GM21447 (cell line): ENCODE measurements around the gene HOXA2.

Source experiments
- ATAC-seq: cut with Tn5 transposase; IDR thresholded peaks from one replicate; pipeline ENCODE4 v1.9.1; 2021; ENCODE audit not compliant: unreplicated experiment

Gene HOXA2

DNA sequence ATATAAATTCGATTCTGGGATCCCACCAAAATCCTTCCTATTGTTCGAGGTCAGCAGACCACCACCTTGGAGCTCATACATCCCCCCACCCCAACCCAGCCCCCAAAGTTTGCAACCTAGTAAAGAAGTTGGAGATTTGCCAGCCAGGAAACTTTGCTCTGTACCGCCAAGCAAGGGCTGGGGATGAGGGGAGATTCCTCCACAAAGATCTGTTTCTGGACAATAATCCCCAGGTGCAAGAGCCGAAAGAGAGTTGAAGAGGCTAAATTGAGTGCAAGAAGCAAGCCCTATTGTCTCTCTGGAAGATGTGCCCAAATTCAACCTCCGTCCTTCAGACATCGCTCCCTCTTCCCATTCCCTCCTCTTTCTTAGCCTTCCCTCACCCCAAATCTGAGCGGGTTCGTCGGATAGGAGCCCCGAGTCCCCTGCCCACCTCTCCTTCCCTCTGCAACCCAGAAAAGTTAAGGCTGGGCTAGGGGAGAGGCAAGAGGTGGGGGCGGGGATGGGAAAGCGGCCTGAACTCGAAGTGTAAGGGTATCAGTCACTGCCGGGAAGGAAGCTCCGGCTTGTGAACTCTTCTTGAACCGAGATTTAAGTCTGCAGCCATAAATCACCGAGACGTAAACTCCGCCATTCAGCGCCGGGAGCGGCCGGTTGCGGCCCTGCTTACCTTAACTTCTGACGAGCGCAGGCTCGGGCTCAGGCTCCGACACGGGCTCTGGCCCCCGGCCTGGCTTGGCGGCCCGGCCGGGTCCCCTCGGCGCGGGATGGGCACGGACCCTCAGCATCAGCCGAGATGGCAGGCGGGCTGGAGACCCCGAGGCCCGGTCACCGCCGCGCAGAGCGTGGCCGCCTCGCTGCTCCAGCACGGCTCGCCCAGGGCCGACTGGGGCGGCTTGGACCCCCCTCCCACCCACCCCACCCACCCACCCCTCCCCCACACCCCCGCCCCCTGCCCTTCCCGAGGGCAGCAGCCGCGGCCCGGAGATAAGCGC lies 10.8 kb upstream of the HOXA2 start:
- no peak for ATAC-seq

DNA sequence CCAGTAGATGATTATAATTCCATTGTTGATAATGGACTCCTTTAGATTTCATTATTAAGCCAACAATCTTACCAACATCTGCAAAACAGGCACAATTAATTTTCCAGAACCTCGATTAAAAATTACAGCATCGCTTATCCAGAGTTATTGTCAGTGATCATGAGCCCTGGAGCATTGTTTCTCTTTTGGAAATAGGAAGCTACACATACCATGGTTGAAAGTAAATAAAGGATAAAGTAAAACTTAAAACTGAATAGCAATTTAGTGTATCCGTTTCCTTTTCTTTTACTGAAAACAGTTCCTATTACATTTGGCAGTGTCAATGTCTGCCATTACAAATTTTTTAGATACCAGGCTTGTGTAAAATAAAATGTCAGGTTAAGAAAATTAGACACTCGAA lies 9.9 kb upstream of the HOXA2 start:
- ATAC-seq = no peak

DNA sequence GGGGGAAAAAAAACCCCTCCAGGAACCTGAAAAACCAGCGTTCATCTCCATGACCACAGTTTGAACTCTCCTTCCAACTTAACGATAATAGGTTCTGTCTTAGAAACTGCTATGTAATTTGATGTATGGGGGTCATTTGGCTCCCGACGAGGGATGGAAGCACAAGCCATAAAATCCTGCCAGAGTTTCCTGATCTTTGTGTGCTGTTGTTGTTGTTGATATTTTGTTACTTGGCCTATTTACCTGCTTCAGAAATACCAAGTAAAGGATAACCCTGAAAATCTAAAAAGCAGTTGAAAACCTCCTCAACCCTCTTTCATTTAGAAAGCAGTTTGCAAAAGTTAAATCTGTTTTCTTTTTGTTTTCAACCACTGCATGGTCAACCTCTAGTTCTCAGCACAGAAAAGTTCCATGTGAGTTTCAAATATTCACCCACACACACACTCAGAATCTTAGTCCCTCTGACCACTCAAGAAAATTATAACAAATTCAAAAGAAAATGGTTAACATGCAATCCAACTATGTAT lies 9.3 kb upstream of the HOXA2 start:
- no peak for ATAC-seq

DNA sequence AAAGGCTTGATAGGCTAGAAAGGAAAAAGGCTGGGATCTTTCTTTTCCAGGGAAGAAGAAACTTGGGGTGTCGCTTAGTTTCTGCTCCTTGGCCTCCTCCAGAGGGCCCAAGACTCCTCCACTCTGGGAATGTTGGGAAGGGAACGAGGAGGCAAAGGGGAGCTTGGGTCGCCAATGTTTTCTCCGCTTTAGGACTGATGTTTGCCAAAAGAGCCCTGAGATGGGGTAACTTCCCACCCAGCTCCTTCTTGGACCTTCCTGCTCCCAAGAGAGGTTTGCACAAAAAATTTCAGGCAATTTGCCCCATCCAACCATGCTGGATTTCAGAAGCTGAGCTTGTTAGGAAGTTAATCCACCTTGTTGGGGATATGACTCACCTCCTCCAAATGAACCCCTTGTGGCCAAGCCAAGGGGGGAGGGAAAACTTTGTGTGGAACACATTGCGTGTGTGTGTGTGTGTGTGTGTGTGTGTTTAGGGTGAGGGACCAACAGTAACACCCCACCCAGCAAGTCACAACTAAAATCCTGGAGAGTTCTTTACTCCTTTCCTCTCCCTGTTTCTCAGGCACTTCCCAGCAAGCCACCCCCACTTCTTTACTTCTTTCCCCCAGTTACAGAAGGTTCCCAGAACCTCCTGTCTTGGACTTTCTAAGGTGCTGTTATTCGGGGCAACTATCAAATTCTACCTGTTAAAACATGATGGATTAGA lies 8.7 kb upstream of the HOXA2 start:
- ATAC-seq = no peak

DNA sequence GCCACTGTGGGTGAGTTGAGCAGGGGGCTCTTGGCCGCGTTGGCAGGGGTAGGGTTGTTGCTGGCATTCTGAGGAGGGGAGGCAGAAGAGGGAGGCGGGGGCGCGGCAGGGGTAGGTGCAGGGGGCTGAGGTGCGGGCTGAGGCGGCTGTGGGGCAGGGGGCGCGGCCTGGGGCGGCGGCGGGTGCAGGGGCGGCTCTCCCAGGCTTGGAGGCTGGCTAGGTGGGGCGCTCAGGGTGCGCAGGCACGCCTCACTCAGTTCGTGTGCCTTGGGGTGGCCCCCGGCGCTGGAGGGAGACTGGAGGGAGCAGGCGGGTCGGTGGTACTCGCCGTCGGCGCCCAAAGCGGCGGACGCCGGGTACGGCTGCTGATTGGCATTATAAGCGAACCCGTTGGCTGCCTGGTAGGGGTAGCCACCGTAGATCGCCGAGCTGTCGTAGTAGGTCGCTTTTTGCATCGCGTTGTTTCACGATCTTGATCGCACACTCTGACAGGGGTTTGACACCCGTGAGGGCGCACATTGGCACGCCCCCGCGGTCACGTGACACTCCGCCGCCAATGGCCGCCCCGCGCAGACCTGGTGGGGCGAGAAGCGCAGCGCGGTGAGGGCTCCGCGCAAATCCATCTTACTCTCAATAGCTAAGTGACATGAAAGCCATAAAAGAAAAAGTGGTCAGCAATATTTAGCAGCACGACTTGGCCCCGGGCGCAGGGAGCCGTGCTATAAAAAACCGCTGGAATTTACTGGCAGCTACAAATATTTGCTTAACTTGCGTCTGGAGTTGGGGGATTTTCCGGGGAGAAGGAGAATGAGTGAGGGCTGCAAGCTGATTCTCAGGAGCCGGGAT lies 7.9 kb upstream of the HOXA2 start:
- no peak for ATAC-seq

DNA sequence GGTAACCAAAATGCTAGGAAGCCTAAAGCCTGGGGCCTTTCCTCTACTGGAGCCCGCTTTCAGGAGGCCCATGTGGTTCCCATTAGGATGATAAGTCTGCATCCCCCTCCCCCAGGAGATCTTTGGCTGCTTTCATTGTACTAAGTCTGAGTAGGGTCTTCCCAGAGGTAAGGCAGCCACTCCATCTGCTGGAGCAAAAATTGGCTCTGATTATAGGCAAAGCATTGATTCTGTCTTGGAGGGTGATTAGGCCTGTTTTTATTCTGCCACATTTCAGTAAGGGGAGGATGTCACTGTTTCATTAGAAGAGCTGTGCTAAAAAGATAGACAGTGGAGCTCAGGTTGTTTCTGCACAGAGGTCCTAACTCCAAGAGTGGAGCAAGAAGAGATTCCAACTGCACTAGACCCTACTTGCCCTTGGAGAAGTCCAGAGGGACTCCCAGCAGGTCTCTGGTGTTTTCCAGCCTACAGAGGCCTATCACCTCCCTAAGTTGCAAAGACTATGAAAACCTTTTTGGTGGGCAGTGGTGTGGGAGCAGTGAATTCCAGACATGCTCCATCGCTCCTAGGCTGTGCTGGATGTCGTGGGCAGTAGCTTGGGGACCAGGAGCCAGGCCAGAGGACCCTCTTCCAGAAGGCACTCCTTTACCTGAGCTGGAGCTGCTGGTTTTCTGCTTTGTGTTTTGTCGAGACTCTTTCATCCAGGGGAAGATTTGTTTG lies 7.1 kb upstream of the HOXA2 start:
- no peak for ATAC-seq

DNA sequence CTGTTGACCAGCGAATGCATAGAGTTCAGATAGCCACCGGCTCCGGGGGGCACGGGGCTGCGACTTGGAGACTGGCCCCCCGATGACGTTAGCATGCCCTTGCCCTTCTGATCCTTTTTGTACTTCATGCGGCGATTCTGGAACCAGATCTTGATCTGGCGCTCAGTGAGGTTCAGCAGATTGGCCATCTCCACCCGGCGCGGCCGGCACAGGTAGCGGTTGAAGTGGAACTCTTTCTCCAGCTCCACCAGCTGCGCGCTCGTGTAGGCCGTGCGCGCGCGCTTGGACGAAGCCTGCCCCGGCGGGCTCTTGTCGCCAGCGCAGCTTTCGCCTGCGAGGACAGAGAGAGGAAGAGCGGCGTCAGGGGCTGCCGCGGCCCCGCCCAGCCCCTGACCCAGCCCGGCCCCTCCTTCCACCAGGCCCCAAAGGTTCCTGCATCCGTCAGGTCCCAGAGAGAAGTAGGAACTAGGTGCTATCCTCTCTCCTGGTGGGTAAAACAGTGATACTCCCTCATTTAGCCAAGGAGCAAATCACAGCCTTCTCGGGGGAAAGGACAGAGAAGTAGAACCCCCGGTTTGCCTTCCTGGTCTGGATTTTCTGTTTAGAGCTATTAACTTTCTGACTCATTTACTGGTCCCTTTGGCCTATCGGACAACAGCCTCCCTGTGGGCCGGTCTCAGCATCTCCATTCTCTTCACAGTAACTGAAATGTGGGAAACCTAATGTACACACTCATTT lies 6.1 kb upstream of the HOXA2 start:
- ATAC-seq = no peak

DNA sequence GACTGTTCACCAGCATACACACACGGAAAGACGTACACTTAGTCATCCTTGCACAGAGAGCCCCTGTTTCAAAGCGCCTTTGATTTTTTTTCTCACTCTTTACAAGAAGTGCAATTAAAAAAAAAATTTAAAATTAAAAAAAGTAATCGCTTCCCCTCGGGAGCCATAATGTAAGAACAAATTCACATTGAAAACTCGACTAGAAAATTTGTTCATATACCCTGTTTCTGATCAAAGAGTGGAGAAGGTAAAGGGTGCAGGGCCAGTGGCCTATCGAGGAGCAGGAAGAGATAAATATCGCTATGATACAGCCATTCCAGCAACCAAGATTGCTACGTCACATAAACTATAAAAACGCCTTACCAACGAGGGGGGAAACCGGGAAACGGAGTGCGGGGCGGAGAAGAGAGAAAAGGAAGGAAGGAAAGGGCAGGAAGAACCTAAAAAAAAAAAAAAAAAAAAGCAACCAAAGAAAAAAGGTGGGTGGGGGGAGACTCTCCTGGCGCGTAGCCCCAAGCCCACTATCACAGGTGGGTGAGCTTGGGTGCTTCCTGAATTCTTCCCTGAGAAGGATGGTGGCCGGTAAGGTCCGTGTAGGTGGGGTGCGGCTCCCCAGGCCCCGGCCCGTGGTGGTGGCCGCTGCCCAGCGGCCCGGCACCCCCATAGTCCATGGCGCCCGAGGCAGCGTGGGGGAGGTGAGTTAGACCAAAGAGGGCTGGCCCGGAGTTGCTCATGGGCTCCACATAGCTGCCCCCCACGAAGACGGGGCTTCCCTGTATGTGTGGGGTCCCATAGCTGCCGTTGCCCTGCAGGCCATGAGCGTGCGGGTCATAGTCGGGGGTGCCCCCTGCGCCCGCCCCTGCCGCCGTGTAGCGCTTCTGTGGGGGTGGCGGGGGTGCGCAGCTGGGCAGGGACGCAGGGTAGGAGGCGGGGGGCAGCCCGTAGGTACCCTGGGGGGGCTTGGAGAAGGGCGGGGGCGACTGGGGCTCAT lies 5.2 kb upstream of the HOXA2 start:
- ATAC-seq = no peak

DNA sequence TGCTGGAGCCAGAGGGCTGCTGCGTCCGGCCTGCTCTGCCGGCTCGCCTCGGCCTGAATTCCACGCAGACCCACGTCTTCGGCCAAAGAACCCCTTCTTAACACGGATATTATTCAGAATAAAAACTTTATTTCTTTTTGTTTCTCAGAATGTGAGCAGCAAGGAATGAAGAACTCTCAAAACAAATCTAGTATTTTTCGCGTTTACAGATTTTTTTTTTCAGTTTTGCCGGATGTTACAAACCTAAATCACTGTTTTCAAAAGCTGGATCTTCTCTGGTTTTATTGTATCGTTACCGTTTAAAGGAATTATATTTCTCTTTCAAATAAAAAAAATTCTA lies 4.4 kb upstream of the HOXA2 start:
- ATAC-seq = no peak

DNA sequence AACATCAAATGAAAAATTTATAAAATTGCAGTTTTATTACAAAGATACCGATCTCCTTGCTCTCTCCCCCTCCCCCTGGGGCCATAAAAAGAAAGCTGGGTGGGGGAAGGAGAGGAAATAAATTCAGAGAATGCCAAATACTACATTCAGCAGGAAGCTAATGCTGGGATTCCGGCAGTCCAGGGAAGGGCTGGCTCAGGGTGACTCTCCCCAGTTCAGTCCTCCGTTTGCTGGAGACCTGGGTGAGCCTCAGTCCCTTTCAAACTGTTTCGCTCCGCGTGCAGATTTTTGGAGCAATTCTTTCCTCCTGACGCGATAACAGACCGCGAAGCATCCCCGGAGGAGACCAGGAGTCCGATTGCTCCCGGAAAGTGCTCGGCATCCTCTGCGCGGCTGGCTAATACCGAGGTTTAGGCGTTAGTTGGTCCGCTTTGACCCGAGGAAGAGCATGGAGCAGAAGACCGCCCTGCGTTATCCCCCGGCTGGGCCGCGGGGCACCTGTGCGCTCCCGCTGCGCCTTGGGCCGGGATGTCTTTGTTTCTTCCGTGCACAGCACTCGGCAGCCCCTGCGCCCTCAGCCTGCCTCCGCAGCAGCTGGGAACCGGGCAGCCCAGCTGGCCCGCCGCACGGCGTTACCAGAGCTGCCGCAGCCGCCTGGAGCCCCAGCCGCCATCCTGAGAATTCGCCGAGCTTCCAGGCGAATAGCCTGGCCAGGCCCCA lies 3.9 kb upstream of the HOXA2 start:
- ATAC-seq = no peak

DNA sequence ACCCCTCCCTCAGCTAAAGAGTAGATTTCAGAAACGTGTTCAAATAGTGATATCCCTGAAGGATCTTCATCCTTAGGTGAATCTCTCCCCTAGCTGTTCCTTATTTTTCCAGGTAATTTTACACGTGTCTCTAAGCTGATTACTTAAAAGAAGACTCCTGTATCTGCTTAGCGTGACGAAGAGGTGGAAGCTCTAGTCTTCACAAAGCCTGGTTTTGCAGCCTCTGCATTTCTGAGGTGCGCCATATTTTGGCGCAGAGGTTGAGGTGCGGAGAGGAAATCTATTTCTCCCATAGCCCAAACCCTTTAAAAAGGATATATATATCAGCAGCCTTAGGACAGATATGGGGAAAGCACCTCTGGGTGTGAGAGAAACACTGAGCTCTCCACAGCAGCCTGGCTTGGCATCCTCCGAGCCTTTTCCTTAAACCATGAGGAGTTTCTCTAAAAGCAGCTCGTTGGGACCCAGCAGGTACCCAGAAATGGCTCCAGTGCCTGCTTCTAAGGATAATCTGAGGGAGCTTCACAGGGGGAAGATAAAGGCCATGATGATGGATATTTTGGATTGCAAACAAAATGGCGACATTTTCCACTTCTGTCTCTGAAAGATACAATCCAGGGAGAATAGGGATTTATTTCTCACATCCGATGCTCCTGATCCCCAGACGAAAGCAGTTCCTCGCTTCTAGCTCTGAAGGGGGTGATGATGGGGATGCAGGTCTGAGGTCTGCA lies 3.0 kb upstream of the HOXA2 start:
- ATAC-seq = no peak

DNA sequence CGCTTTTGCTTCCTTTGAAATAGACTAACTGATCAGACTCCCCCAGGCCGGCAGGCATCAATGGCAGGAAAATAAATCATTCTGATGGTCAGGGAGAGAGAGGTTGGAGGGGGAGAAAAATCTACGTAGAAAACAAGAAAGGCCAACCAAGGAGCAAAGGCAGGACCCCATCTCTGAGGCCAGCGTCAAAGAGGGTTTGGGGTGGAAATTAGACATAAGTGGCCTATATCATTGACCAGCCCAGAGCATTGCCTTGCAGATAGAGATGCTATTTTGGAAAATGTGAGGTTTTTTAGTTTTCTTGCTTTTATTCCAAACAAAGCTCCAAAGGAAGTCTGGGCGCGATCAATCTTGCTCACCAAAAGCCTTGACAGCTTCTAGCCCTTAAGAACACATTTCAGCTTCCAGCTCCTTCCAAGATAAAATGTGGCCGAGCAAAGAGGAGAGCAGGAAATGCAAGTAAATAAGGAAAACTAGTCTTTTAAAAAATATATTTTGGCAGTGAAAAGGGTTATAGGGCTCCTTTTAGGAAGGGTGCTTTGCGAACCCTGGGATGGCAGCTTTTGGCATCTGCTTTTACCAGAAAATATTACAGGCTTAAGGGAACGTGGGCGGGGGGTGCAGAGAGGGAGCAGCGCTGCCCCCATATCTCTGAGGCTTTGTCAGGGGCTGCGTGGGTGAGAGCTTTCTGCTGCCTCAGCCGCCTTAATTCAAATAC lies 2.0 kb upstream of the HOXA2 start:
- no peak for ATAC-seq

DNA sequence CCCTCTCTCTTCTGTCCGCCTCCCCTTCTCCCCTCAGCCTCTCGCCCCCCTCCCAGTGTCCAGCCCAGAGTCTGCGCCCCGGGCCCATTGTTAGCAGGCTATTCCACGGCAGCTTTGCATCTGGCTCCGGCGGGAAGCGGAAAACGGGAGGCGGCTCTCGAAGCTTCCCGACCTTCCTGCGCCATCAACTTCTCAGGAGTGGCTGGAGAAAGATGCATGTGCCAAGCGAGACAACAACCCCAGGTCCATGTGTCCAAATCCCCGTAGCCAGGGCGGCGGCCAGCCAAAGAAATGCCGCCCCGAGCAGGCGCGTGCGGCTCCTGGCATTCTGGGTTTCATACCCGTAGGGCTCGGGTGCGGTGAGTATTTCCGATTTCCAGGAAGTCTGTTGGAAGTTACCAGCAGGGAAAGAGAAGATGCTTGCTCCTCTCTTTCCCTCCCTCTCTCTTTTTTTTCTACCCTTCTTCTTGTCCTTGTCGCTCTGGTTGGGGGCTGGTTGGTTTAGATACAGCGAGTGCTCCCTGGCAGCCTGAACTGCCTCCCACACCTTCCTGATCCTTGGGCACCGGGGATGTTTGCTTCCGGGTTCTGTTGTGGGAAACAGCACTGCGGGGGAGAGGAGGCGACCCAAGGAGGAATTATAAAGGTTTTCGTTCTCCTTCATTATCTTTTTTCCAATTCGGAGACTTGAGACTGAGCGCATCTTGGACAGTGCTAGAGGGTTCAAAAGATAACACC lies 1.2 kb upstream of the HOXA2 start:
- no peak for ATAC-seq

DNA sequence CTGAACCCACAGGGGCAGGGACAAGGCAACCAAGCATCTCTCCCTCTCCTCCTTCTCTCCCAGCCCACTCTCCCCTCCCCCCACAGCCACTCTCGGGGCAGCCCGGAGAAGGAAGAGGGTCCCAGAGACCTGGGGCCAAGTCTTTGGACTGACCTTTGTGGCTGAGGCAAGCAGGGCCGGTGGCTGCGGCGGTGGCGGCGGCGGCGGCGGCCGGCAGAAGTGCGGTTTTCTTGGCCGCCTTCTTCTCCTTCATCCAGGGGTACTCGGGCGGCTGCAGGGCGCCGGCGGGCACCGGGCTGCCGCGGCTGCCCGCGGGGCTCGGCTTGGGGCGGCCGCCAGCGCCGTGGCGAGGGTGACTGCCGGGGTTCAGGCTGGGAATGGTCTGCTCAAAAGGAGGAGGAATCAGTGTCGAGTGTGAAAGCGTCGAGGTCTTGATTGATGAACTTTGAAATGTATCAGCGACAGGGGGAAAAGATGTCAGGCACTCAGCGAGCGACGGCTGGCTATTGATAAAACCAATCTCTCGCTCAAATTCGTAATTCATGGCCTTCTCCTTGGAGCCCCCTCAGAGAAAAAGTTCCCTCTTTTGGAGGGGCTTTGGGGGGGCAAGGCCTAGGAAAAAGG lies 414 bp downstream of the HOXA2 start:
- no peak for ATAC-seq

DNA sequence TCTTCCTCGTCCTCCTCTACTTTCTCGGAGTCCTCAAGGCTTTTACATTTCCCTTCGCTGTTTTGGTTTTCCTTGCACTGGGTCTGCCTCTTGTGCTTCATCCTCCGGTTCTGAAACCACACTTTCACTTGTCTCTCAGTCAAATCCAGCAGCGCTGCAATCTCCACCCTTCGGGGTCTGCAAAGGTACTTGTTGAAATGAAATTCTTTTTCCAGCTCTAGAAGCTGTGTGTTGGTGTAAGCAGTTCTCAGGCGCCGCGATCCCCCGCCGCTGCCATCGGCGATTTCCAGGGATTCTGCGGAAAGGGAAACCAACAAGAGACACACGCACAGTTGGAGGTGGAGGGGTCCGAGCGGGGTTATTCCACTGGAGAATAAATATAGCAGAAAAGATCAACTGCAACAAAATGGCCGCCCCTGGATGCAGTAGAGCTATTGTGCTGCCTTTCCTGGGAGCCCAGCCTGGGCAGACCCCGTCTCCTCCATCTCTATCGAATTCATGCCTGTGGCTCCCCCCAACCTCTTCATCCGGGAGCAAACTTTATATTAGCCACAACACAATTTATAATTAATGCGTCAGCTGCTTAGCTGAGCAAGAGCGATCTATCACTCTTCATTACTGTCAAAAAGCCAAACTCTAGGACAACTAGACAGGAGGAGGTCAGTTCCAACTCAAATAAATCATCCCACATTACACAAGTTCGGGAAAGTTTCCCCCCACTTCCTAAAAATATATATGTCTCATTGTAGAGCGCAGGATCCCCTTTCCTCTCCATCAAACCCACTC lies 1.1 kb downstream of the HOXA2 start:
- ATAC-seq = no peak
